ENCODE results near the gene GLI1.
"Not testable (repeated sequence)": the region's sequence is repeated elsewhere in the genome, so short reads cannot be mapped to it uniquely, and the experiment has no call there.

The GLI1 gene

GRCh38 chr12:57476162-57476992 lies 16.8 kb downstream of the GLI1 start:
- peak; percentile 74 for DNase-seq (ENCODE audit: low spot score)

- no peak for DNase-seq (ENCODE audit: low spot score)
These were observed 17.6 kb downstream of the GLI1 start for GRCh38 chr12:57476993-57477709.

- DNase-seq (ENCODE audit: low spot score): peak; percentile 82
These were observed 18.4 kb downstream of the GLI1 start for GRCh38 chr12:57477710-57478681.

- no peak for DNase-seq (ENCODE audit: low spot score)
These were observed 19.4 kb downstream of the GLI1 start for GRCh38 chr12:57479043-57479375.

- DNase-seq (ENCODE audit: low spot score): peak; percentile 78
These were observed 20.0 kb downstream of the GLI1 start, which contains the start of gene ARHGAP9 for GRCh38 chr12:57479376-57480115. Gene ARHGAP9, minus strand, starts transcription at chr12:57479866. Its CDS starts 460 bp downstream, at chr12:57479406.

GRCh38 chr12:57481671-57482070 lies 22.1 kb downstream of the GLI1 start:
- DNase-seq (ENCODE audit: low spot score): no peak

GRCh38 chr12:57483466-57483865 lies 23.9 kb downstream of the GLI1 start:
- DNase-seq (ENCODE audit: low spot score): no peak

- no peak for DNase-seq (ENCODE audit: low spot score)
These were observed 26.1 kb downstream of the GLI1 start for GRCh38 chr12:57485695-57486094.

GRCh38 chr12:57487055-57487596 lies 27.5 kb downstream of the GLI1 start:
- DNase-seq (ENCODE audit: low spot score): no peak

GRCh38 chr12:57487597-57488401 lies 28.2 kb downstream of the GLI1 start, which contains the start of gene MARS1:
Gene MARS1, plus strand, starts transcription at chr12:57488068. Its CDS starts 23 bp downstream, at chr12:57488091.
- peak; percentile 95 for DNase-seq (ENCODE audit: low spot score)

GRCh38 chr12:57488402-57489156 lies 29.0 kb downstream of the GLI1 start:
- no peak for DNase-seq (ENCODE audit: low spot score)

- no peak for DNase-seq (ENCODE audit: low spot score)
These were observed 29.6 kb downstream of the GLI1 start for GRCh38 chr12:57489157-57489641.

- DNase-seq (ENCODE audit: low spot score): no peak
These were observed 30.5 kb downstream of the GLI1 start for GRCh38 chr12:57490126-57490525.

GRCh38 chr12:57491393-57492280 lies 32.1 kb downstream of the GLI1 start:
- DNase-seq (ENCODE audit: low spot score): no peak

GRCh38 chr12:57495051-57495701 lies 35.6 kb downstream of the GLI1 start:
- not testable (repeated sequence) for DNase-seq (ENCODE audit: low spot score)

GRCh38 chr12:57496822-57497221 lies 37.2 kb downstream of the GLI1 start:
- no peak for DNase-seq (ENCODE audit: low spot score)
